Stimulated activated CD4-positive, alpha-beta T cell treated with anti-CD3 and anti-CD28 coated beads, Interleukin-12 subunit alpha, Interleukin-12 subunit beta, amount 100 ng/mL, for 24 hours (primary cell): ENCODE measurements around the gene ARHGAP21.

Experiments
- DNase-seq, 2 experiments: peaks; one replicate each; pipeline ENCODE4 v3.0.0-alpha.2; 2020; ENCODE audit warnings: low read depth in 2 of 2

The ARHGAP21 gene

DNA sequence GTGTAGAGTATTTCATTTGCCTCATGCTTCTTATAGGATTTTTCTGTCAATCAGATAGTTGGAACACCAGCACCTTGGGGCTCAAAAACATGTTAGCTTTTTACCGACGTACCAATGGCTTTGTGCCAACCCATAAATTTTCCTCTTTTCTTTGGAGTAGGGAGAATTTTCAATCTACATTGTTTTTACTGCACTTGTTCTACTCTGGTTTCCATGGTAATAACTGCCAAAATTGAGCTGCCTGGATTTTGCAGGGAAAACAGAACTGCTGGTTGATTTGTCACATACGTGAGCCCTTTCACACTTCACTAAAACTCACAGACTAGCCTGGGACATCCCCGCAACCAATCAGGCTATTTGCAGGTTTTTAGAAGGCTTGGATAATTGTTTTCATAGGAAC is 189.7 kb downstream of the ARHGAP21 start:
- no peak for DNase-seq
